HepG2 (cell line): ENCODE data around the gene TMEM39A. TPM values are rescaled to one million over a fixed set of nuclear protein-coding genes. Genes with fewer than 3 reads are reported as not detected.

Experiments used
- ARID2 ChIP-seq: sonication (generic); formaldehyde crosslinking; IDR thresholded peaks from 2 replicates; pipeline ENCODE4 v1.8.1; 2022; ENCODE audit warnings: mild to moderate bottlenecking, missing genetic modification reagents, borderline replicate concordance
- CHCHD3 ChIP-seq: sonication (generic); formaldehyde crosslinking; IDR thresholded peaks from 2 replicates; pipeline ENCODE4 v1.8.0; 2022; ENCODE audit warnings: mild to moderate bottlenecking, missing genetic modification reagents, moderate library complexity
- HNRNPUL1 ChIP-seq: fragments of 200-400 bp; formaldehyde crosslinking; IDR thresholded peaks from 2 replicates; pipeline ENCODE4 v1.6.1; 2017; ENCODE audit warnings: low read depth, mild to moderate bottlenecking, low read length, moderate library complexity
- HOXD1 ChIP-seq: sonication (generic); formaldehyde crosslinking; IDR thresholded peaks from 2 replicates; pipeline ENCODE4 v1.5.0; 2020; ENCODE audit warnings: missing genetic modification reagents
- JUNB ChIP-seq: sonication (generic); formaldehyde crosslinking; IDR thresholded peaks from 2 replicates; pipeline ENCODE4 v1.8.0; 2022; ENCODE audit warnings: missing genetic modification reagents, mild to moderate bottlenecking, borderline replicate concordance
- ONECUT2 ChIP-seq: sonication (generic); formaldehyde crosslinking; IDR thresholded peaks from 2 replicates; pipeline ENCODE4 v1.4.0; 2020; ENCODE audit warnings: missing genetic modification reagents
- PHB2 ChIP-seq: fragments of 450-650 bp; IDR thresholded peaks from 2 replicates; pipeline ENCODE4 v1.6.1; 2018; ENCODE audit not compliant: partially characterized antibody
- PHF8 ChIP-seq: sonication (generic); formaldehyde crosslinking; IDR thresholded peaks from 2 replicates; pipeline ENCODE4 v1.5.0; 2020; ENCODE audit warnings: missing genetic modification reagents
- SALL1 ChIP-seq: sonication (generic); formaldehyde crosslinking; IDR thresholded peaks from 2 replicates; pipeline ENCODE4 v1.8.0; 2022; ENCODE audit warnings: mild to moderate bottlenecking, missing genetic modification reagents
- ZFP36L1 ChIP-seq: sonication (generic); formaldehyde crosslinking; IDR thresholded peaks from 2 replicates; pipeline ENCODE4 v1.8.0; 2022; ENCODE audit warnings: mild to moderate bottlenecking, missing genetic modification reagents, moderate library complexity
- ZNF3 ChIP-seq: IDR thresholded peaks from 2 replicates; pipeline ENCODE4 v1.7.0; 2017; ENCODE audit warnings: inconsistent platforms
- ZNF30 ChIP-seq: sonication (generic); formaldehyde crosslinking; IDR thresholded peaks from 2 replicates; pipeline ENCODE4 v1.5.0; 2020; ENCODE audit warnings: mild to moderate bottlenecking, missing genetic modification reagents
- ZNF333 ChIP-seq: sonication (generic); formaldehyde crosslinking; IDR thresholded peaks from 2 replicates; pipeline ENCODE4 v1.4.0; 2020; ENCODE audit warnings: mild to moderate bottlenecking, missing genetic modification reagents, borderline replicate concordance
- ZNF441 ChIP-seq: sonication (generic); formaldehyde crosslinking; IDR thresholded peaks from 2 replicates; pipeline ENCODE4 v1.7.0; 2021; ENCODE audit warnings: missing genetic modification reagents, borderline replicate concordance
- ZNF460 ChIP-seq: sonication (generic); formaldehyde crosslinking; IDR thresholded peaks from 2 replicates; pipeline ENCODE4 v1.5.1; 2020; ENCODE audit warnings: missing genetic modification reagents, mild to moderate bottlenecking, borderline replicate concordance
- ZNF567 ChIP-seq: sonication (generic); formaldehyde crosslinking; IDR thresholded peaks from 2 replicates; pipeline ENCODE4 v1.8.1; 2023; ENCODE audit warnings: mild to moderate bottlenecking, missing genetic modification reagents, borderline replicate concordance
- polyA plus RNA-seq, 8 experiments: library from polyadenylated mRNA; depleted of rRNA in 3 of 8; stranded (reverse) in 7 of 8; unstranded in 1 of 8; fragments of >200 nt; fragmentation: Illumina TruSeq in 4 of 8; extraction: Trizol in 4 of 8; gene quantifications; 2 replicates each; pipeline versions ENCODE4 v1.2.1 to v1.2.3, GENCODE V29; 2011 to 2016; ENCODE audit warnings: low read depth in 4 of 8, missing spikeins in 1 of 8, mixed read lengths in 1 of 8; ENCODE audit not compliant: insufficient read depth in 1 of 8
- total RNA-seq, 5 experiments: library from RNA; depleted of rRNA; stranded (reverse); fragments of >200 nt; fragmentation: Illumina TruSeq; extraction: Trizol; gene quantifications; 2 replicates each; pipeline ENCODE4 v1.2.3, GENCODE V29; 2016; ENCODE audit warnings: low read depth in 1 of 5
- TF ChIP-seq, protein P1 (sequence below): sonication (generic); formaldehyde crosslinking; IDR thresholded peaks from 2 replicates; pipeline ENCODE4 v1.5.1; 2020; ENCODE audit warnings: missing genetic modification reagents, mild to moderate bottlenecking, borderline replicate concordance
- TF ChIP-seq, protein P2 (sequence below): sonication (generic); formaldehyde crosslinking; IDR thresholded peaks from 2 replicates; pipeline ENCODE4 v1.4.0; 2020; ENCODE audit warnings: missing genetic modification reagents, borderline replicate concordance
- TF ChIP-seq, protein P3 (sequence below): sonication (generic); formaldehyde crosslinking; IDR thresholded peaks from 2 replicates; pipeline ENCODE4 v1.5.0; 2020; ENCODE audit warnings: mild to moderate bottlenecking, missing genetic modification reagents

The TMEM39A gene
- total and polyA plus RNA-seq, 2 of the 13 experiments (the other 11 are each of a cell fraction or from before 2014, with no cell fraction given), result 55.8 to 64.9 TPM

DNA sequence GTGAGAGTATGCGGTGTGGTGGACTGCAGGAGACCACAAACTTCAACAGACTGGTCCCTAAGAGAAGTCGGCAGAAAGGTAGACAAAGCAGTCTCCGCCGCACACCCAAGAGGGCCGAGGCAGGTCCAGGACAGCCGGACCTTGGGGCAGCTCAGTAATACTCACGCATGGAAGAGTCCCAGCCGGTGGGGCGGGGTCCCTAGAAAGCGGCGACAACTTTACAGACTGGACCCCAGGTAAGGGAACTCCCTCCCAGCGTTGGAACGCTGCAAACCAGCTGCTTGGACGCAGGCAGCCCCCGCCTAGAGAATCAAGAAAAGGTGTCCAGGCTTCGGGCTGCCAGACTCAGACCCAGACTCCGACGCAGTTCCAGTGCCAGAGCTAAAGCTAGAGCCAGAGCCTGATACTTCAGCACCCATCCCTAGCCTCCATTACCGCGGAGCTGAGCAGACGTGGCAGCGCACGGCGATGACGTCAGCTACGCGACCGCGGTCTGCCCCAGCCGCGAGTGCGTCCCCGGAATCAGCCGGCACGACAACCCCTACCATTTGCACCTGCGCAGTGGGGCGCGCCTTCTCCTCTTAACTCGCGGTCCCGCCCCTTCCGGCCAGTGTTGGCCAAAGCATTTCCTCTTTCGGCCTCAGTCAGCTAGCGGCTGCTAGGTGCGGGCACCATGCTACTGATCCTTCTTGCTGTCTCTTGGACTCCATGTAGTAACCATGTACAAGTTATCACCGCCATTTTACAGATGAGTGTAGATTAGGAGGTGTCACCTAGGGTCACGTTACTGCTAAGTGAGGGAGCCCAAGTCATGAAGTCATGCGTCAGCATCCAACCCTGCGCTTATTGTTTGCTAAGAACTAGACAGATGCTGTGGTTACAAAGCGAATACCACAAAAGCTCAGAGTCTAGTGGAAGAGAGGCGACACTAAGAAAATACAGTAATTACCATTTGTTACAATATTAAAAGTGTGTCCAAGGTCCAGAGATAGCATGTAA lies at the start of gene TMEM39A (continued):
- TF ChIP-seq, protein P1, sequence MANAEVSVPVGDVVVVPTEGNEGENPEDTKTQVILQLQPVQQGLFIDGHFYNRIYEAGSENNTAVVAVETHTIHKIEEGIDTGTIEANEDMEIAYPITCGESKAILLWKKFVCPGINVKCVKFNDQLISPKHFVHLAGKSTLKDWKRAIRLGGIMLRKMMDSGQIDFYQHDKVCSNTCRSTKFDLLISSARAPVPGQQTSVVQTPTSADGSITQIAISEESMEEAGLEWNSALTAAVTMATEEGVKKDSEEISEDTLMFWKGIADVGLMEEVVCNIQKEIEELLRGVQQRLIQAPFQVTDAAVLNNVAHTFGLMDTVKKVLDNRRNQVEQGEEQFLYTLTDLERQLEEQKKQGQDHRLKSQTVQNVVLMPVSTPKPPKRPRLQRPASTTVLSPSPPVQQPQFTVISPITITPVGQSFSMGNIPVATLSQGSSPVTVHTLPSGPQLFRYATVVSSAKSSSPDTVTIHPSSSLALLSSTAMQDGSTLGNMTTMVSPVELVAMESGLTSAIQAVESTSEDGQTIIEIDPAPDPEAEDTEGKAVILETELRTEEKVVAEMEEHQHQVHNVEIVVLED, result peak; percentile 93
- TF ChIP-seq ZNF30 (CRISPR knock-in tag), result no peak
- no peak for TF ChIP-seq PHB2
- peak; percentile 93 for TF ChIP-seq PHF8 (CRISPR knock-in tag)
- TF ChIP-seq ZNF3 (CRISPR knock-in tag), result no peak; the same call in 1 of the 2 replicates
- TF ChIP-seq ZNF567, result no peak
- TF ChIP-seq HNRNPUL1, result no peak
- TF ChIP-seq ZNF460, result no peak; the same call in 1 of the 2 replicates
- TF ChIP-seq ONECUT2 (CRISPR knock-in tag), result 0 out of 2 replicates have a peak, but pooled peaks have one; percentile 37
- TF ChIP-seq ZFP36L1, result peak; percentile 90; the same call in 1 of the 2 replicates
- no peak for TF ChIP-seq ZNF333 (CRISPR knock-in tag)
- TF ChIP-seq SALL1 (CRISPR knock-in tag), result peak; percentile 91
- TF ChIP-seq ZNF441 (CRISPR knock-in tag), result peak; percentile 77; the same call in 1 of the 2 replicates
- TF ChIP-seq HOXD1 (CRISPR knock-in tag), result no peak; the same call in 1 of the 2 replicates
- TF ChIP-seq CHCHD3 (CRISPR knock-in tag), result no peak
- TF ChIP-seq, protein P2, sequence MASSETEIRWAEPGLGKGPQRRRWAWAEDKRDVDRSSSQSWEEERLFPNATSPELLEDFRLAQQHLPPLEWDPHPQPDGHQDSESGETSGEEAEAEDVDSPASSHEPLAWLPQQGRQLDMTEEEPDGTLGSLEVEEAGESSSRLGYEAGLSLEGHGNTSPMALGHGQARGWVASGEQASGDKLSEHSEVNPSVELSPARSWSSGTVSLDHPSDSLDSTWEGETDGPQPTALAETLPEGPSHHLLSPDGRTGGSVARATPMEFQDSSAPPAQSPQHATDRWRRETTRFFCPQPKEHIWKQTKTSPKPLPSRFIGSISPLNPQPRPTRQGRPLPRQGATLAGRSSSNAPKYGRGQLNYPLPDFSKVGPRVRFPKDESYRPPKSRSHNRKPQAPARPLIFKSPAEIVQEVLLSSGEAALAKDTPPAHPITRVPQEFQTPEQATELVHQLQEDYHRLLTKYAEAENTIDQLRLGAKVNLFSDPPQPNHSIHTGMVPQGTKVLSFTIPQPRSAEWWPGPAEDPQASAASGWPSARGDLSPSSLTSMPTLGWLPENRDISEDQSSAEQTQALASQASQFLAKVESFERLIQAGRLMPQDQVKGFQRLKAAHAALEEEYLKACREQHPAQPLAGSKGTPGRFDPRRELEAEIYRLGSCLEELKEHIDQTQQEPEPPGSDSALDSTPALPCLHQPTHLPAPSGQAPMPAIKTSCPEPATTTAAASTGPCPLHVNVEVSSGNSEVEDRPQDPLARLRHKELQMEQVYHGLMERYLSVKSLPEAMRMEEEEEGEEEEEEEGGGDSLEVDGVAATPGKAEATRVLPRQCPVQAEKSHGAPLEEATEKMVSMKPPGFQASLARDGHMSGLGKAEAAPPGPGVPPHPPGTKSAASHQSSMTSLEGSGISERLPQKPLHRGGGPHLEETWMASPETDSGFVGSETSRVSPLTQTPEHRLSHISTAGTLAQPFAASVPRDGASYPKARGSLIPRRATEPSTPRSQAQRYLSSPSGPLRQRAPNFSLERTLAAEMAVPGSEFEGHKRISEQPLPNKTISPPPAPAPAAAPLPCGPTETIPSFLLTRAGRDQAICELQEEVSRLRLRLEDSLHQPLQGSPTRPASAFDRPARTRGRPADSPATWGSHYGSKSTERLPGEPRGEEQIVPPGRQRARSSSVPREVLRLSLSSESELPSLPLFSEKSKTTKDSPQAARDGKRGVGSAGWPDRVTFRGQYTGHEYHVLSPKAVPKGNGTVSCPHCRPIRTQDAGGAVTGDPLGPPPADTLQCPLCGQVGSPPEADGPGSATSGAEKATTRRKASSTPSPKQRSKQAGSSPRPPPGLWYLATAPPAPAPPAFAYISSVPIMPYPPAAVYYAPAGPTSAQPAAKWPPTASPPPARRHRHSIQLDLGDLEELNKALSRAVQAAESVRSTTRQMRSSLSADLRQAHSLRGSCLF (CRISPR knock-in tag), result no peak
- 0 out of 2 replicates have a peak, but pooled peaks have one; percentile 12 for TF ChIP-seq JUNB (CRISPR knock-in tag)
- no peak for TF ChIP-seq ARID2
- TF ChIP-seq, protein P3, sequence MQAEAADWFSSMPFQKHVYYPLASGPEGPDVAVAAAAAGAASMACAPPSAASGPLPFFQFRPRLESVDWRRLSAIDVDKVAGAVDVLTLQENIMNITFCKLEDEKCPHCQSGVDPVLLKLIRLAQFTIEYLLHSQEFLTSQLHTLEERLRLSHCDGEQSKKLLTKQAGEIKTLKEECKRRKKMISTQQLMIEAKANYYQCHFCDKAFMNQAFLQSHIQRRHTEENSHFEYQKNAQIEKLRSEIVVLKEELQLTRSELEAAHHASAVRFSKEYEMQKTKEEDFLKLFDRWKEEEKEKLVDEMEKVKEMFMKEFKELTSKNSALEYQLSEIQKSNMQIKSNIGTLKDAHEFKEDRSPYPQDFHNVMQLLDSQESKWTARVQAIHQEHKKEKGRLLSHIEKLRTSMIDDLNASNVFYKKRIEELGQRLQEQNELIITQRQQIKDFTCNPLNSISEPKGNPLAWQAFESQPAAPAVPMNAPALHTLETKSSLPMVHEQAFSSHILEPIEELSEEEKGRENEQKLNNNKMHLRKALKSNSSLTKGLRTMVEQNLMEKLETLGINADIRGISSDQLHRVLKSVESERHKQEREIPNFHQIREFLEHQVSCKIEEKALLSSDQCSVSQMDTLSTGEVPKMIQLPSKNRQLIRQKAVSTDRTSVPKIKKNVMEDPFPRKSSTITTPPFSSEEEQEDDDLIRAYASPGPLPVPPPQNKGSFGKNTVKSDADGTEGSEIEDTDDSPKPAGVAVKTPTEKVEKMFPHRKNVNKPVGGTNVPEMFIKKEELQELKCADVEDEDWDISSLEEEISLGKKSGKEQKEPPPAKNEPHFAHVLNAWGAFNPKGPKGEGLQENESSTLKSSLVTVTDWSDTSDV (CRISPR knock-in tag), result 0 out of 2 replicates have a peak, but pooled peaks have one; percentile 26
